GM15510 (cell line): ENCODE data around the gene GHRH.

Experiments
- POLR2A ChIP-seq: IDR thresholded peaks from 3 replicates; pipeline ENCODE4 v1.6.1; 2011; ENCODE audit warnings: borderline replicate concordance; ENCODE audit not compliant: insufficient read length; ENCODE audit errors: extremely low read depth

Gene GHRH

DNA sequence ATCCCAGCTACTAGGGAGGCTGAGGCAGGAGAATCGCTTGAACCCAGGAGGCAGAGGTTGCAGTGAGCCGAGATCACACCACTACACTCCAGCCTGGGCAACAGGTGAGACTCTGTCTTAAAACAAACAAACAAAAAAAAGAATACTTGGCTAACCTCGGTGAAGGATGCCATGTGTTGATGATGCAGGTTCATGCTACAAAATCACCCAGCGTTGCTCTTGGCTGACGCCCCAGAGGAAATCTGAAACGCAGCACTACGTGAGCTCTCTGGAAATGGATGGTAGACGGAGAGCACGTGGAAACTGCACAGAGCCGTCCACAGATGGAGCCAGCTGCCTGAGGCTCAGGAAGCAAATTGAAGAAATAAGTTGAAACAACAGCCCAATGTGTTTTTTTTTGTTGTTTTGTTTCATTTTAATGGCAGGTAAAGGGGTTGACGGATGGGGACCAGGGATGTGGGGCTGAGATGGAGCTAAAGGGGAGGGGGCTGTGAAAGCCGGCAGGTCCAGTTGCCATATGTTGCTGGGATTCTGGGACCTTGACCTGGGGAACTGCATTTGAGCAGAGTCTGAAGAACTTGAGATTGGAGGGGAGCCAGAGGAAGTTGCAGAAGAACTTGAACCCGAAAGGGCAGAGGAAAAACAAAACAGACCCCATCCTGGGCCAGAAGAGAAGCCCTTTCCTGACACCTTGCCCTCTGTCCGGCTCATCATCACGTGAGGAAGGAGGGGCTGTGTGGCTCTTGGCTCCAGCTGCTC lies 15.1 kb upstream of the GHRH start:
- TF ChIP-seq POLR2A: no peak

DNA sequence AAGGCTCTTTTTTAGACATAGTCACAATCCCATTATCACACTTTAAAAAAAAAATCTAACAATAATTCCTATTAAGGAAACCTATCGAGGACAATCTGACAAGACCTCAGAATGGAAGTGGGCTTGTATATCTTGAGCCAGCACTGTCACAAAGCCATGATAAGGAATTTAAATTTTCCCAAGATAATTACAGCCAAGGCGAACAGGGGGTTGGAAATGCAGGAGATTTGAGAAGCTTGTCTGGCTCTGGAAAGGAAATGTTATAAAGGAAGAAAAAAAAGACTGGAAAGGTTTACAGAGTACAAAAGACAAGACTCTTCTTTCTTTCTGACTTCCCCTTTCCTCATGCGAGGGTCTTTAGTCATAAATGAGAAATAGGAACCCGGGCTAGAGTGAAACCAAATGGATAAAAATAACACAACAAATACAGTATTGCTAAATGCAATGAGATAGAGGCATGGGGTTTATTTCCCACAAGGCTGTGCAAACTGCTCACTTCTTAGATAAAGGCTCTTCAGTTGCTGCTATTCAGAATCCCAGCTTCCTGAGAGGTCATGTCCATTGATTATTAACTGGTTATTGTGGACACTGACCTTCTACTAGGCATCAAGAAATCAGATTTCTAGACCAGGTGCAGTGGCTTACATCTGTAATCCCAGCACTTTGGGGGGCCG lies 13.4 kb upstream of the GHRH start:
- TF ChIP-seq POLR2A: no peak

DNA sequence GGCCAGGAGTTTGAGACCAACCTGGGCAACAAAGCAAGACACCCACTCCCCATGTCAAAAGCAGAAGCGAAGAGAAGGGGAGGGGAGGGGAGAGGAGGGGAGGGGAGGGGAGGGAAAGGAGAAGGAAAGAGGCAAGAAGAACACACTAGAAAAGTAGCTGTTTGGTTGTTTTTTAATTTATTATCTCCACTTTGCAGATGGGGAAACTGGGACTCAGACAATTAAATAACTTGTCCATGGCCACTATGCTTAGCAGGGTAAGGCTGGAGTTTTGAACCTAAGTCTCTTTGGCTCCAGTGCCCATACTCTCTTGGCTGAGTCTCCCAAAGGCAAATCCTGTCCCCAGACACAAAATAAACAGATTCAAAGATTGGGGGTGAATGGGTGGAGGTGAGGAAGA lies 12.4 kb upstream of the GHRH start:
- no peak for TF ChIP-seq POLR2A

DNA sequence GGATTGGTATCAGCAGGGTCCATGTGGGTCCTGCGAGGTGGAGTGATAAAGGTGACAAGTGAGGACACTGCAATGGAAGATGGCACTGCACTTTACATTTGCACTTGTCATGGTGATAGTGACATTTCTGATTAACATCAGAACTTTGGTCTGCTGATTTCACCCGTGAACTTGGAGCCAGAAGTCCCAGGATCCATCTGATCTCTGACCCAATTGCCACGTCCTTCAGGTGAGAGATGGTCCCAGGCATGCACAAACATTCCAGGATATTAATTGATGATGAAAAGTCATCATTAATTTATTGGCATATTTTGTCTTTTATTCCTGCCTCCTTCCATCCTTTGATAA lies 9.8 kb upstream of the GHRH start:
- no peak for TF ChIP-seq POLR2A

DNA sequence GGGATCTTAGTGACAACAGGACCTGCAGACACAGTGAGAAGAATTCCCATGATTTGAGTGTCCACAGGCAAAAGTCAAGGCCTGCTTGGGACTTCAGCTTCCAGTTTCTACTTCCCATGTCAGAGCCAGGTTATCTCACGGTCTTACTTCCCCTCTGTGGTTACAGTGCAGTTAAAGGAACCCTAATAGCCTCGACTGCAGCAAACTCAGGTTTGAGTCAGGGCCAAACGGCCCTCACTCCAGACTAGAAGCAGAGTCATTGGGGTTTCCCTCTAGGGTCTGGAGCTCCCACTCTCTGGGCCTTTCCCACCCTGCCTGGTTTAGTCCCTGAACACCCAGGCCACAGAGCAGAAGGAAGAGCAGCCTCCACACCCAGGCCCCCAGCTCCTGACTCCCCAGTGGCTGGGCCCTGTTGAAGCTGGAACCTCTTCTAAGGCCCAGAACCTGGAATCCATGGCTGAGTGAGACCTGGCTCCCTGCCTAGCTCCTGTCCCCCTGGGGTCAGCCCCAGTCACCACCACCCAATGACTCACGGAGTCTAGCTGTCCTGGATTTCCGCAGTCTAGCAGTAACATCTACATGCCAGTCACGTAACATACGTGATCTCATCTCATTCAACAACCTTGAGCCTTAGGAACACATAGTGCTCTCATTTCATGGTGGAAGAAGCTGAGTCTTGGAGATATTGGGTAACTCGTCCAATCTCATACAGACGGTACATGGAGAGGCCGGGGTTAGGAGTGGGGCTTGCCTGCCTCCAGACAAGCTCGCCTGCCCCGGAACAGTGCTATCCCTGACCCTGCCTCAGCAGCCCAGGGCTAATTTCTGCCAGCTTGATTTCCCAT lies 9.2 kb upstream of the GHRH start:
- no peak for TF ChIP-seq POLR2A

DNA sequence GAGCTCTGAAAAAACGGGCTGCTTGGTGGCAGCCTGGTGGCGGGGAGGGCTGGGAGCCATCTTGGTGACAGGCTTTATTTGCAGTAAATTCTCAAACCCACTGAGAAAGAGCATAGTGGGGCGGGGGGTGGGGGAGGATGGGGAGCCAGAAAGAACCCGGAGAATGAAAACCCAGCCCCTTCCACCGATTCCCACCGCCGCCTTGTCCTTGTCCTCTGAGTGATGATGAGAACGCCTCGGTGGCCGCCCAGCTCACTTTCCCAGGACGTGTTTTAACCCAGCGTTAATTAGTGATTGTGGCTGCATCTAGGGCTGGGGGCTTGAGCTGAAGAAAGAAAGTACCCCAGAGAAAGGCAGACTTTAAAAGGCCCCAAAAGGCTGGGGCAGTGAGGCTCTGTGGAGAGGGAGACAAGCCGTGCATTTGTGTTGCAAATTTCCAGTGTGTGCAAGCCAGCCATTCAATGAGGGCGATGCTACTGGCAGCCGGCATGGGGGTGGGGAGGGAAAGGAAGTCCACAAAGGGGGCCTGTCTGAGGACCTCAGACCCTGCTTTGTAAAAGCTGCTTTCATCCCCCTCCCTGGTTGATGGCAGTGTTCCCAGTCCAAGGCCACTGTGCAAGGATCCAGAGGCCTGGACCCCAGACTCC lies 6.2 kb upstream of the GHRH start:
- TF ChIP-seq POLR2A: no peak

DNA sequence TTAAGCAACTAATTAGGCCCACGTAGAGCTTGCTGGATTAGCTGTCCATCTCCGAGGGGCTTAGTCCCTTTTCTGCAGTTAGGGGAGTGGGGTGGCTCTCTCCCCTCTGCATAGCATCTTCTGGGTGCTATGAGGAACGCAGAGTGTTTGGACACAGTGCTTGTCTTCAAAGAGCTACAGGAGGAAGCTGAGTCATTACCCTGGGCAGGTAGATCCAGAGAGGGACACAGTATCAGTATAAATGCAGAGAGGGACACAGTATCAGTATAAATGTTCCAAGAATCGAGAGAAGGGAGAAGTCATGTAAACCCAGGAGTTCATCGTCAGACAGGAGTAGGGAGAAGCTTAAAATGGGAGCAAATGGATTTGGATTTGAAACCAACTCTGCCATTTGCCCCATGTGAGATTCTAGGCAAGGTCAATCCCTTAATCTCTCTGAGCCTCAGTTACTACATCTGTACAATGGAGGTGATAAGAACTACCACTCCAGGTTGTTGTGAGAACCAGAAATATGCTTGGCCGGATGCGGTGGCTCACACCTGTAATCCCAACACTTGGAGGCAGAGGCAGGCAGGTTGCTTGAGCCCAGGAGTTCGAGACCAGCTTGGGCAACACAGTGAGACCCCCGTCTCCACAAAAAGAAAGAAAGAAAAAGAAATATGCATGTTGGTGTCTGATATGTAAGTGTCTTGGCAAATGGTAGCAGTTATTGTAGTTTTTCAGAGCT lies 5.5 kb upstream of the GHRH start:
- TF ChIP-seq POLR2A: no peak

DNA sequence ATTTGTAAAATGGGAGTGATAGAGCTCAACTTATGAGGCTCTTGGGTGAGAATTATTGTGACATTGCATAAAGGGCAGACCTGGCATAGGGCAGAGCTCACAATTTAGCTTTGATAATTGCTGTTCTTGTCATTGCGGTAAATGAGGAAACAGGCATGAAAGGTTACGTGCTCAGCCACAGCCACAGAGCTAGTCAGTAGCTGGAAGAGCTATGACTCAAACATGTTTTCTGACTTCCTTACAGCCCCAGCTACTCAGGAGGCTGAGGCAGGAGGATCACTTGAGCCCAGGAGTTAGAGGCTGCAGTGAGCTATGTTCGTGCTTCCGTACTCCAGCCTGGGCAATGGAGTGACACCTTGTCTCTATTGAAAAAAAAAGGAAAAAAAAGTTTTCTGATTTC lies 3.5 kb upstream of the GHRH start:
- no peak for TF ChIP-seq POLR2A

DNA sequence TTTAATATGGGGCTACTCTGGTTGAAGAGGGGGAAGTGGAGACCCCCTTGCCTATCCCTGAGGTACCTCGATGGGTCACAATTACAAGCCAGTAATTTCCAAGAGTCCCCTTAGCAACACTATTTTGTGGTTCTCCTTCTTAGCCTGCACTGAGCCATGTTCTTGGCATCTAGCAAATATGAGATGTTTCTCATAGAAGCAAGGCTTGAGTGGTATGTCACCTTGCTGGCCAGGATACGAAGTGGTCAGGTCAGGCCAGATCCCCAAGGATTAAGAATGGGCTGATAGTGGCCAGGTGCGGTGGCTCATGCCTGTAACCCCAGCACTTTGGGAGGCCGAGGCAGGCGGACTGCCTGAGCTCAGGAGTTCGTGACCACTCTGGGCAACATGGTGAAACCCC lies 2.1 kb upstream of the GHRH start:
- TF ChIP-seq POLR2A: no peak

DNA sequence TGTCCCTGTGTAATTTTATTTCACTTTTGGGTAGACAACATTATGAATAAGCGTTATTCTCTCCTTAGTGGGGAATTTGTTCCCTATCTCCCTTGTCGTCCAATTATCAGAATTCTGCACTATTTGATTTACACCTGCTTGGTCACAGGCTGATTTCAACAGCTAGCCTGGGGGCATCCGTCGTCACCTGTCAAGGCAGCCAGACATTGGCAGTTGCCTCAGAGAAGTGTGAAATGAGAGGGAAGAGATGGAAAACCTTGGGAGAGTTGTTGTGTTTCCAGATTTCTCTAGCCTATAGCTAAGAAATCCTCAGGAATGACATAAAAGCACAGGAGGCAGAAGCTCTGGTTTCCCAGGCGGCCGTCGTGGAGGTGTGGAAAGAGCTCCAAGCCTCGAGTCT lies 891 bp upstream of the GHRH start:
- TF ChIP-seq POLR2A: no peak

DNA sequence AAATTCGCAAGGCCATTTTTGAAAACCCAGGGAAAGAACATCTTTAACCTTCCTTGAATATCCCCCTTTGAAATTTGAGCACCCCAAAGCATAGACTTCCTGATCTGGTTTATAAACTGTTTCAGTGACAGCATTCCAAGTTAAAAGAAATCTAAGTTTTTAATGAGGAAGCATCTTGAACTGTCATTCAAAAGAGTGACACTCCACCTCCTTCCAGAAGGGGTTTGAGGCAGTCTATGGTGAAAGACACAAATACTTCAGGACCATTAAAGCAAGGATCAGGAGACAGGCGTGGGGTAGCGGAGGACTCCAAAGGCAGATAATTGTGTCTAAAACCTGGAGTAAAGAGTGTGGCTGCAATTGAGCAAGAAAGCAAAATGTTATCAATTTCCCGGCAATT lies 691 bp downstream of the GHRH start:
- no peak for TF ChIP-seq POLR2A

DNA sequence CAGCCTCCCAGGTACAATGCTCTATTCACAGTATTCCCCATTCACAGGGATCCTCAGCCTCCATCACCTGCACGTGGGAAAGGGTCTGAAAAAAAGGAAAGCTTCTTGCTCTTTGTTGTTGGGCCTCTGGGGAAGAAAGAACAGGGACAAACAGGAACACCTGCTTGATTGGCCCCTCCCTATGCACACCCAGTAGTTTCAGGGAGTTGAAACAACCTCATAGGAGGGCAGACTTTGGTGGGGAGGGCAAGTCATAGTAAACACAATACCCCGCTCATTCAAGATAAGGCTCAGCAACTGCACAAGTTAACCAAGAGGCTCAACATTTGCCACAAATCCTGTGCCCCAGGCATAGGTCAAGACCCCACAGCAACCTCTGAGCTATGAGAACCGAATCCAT lies 1.7 kb downstream of the GHRH start:
- no peak for TF ChIP-seq POLR2A

DNA sequence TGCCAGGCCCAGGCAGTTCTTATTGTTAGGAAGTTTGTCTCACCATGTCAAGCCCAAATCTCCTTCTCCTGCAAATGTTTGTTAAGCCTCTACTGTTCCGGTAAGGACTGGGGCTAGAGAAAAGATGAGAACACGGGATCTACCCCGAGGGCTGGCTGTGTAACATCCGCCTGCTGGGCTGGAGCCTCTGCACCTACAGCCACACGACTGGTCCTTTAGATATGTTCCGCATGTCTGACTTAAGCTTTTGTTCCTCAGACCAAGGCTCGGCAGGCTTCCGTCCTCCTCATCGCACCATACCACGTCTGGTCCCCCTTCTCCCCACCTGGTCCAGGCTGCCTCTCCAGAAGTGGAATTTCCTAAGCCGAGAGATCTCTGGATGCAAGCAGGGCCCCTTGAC lies 2.6 kb downstream of the GHRH start:
- TF ChIP-seq POLR2A: no peak

DNA sequence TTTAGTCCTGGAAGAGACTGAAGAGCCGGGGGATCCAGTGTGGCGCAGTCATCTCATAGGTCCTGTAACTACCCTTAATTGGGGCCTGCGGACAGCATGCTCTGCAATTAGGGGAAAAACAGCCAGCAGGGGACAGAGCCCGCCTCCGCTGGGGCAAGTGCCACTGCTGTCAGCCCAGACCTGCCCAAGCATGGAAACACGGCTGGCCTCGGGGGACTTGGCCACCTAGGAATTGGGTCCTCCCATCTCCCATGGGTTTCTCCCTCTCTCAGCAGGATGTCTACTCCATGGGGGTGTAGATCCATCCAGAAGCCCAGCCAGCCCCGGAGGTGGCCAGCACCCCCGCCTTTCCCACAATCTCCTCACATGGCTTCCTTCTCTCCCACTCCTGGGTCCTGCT lies 3.6 kb downstream of the GHRH start:
- no peak for TF ChIP-seq POLR2A
